Measurements from ENCODE around the gene KIF23.

KIF23 gene

DNA sequence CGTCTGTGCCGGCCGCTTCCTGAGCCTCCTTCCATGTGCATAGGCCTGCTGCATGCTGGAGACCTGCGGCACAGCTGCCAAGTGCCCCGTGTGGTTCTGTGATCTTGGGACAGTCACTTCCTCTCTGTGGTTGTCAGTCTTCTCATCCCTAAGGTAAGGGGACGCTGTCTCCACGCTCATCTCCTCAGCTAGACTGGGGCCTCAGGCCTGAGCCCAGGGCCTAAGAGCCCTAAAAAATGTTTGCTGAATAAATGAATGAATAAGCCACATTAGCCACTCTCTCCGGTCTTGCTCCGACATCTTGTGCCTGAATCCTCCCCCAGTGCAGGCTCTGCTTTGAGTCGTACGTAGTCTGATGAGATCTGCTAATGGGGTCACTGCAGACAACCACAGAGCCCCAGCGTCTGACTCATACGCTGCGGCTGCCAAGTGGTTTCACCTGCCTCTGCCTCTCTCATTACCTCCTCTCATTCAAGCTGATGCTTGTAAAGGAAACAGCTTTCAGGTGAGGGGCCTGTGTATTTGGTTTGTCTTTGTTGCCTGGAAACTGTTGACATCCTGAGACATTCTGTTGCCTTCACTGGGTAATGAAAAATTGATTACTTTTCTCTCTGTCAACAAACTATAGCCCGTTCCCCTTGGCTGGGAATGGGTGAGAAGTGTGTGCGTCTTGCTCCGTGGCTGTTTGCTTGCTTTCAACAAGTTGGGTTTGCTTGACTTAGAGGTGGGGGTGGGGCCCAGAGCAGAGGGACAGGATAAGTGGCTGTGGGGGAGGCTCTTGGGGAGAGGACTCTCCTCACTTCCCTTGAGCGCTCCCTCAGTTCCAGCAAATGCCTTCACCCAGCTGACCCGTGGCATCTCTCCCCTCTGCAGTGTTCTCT is 54.3 kb downstream of the KIF23 start:
- DNase-seq: peak; percentile 57

GRCh38 chr15:69469467-69470201 is 55.5 kb downstream of the KIF23 start:
- DNase-seq: no peak

DNA sequence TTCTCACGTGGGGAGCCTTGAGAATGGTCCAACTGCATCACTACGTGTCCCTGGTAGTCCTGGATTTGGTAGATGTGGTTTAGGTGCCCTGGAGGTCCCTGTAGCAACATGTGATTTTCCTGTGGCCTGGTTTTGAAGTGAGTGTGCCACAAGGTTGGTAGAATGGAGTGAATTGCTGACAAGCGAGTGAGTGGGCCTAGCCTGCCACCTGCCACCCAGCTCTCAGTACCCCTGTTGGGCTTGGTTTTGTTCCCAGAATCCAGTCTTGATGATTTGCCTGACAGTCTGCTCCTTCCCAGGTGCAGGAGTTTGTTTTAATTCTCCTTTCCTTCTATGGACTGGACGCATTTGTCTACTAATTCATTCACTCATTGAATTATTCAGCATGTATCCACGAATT is 57.9 kb downstream of the KIF23 start:
- no peak for DNase-seq

DNA sequence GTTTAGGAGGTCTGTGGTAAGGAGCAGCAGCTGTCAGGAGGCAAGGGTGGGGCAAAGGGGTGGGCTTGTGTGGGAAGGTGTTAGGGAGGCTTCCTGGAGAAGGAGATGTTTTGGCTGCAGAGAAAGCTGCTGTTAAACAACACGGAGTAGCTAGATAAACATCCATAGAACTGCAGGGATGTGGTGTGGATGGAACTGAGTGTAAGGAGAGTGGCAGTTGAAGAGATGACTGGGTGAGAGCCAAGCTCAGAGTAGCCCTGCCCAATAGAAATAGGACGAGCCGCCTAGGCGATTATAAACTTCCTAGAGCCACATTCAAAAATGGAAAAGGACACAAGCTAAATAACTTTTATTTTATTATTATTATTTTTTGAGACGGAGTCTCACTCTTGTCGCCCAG is 58.4 kb downstream of the KIF23 start:
- DNase-seq: no peak

- no peak for DNase-seq
Measured at GRCh38 chr15:69474291-69474690, 60.1 kb downstream of the KIF23 start.

DNA sequence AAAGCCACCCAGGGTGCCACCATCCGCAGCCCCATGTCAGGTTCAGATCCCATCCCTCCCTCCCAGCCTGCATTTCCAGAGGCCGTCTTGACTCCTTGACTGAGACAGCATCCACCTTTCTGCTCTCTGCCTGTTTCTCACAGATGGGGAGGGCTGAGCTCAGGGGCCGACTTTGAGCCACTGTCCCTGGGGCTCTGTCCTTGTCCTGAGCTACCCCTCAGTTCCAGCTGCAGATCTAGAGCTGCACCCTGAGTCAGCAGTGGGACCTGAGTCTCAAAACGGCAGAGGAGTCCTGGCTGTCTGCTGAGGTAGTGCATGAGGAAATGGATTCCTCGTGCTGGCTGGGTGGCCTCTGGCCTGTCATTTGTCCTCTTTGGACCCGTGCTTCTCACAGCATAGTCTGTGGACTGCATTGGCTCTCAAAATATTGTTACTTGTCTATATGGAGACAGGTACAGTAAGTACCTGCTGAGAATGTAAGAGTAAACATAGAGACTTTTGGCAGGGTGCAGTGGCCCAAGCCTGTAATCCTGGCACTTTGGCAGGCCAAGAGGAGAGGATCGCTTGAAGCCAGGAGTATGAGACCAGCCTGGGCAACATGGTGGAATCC is 60.8 kb downstream of the KIF23 start:
- DNase-seq: no peak

GRCh38 chr15:69475769-69476358 is 61.7 kb downstream of the KIF23 start:
- DNase-seq: peak; percentile 85

DNA sequence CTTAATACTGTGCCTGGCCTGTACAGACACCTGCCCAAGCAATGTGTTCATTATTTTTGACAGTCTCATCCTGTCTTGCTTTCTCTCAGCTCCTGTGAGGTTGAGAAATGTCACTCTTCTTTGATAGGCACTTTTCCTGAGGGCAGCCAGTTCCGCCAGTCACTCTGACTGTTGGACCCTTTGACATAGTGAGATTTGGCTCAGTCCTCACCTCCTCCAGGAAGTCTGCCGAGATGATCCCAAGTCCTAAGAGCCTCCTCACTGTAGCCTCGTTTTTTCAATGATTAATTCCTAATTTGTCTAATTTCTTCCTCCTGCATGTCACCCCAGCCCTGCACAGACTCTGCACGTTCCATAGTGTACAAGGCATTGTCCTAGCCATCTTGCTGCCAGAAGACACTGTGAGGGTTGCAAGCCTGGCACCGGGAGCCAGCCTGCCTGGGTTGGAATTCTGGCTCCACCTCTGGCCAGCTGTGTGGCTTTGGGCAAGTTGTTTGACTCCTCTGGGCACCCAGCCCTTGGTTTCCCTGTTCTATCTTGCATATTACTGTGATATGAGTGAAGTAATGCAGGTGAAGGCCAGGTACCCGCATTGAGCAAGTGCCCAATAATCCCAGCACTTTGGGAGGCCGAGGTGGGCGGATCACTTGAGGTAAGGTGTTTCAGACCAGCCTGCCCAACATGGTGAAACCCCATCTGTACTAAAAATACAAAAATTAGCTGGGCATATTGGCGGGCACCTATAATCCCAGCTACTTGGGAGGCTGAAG is 62.7 kb downstream of the KIF23 start:
- DNase-seq: no peak

- DNase-seq: peak; percentile 78
Measured at GRCh38 chr15:69478259-69478781, 64.2 kb downstream of the KIF23 start.

GRCh38 chr15:69479081-69479480 is 64.9 kb downstream of the KIF23 start:
- no peak for DNase-seq

- no peak for DNase-seq
Measured at GRCh38 chr15:69479971-69480370, 65.8 kb downstream of the KIF23 start.

- DNase-seq: peak; percentile 43
Measured at GRCh38 chr15:69480932-69481331, 66.8 kb downstream of the KIF23 start.

DNA sequence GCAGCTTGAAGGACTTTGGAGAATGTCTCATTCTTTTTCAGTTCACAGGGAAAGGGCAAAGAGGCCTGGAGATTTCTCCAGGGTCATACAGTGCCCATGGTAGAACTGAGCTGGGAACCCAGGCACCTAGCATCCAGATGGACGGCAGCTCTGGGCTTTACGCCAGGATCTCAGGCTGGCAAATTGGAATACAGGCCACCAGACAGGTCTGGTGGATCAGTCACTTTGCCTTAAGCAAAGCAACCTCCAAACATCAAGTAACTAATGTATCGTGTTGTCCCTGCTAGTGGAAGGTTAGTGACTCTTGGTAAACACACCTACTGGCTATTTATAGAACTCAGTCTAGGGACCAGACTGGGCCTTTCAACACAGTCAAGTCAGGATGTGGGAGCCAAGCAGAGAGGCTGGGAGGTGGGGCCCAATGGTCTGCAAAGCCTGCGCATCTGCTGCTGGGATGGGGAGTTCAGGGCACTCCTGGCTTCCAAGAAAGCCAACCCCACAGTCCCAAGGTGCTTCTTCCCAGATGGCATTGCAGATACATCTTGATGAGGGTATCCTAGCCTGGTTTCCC is 68.6 kb downstream of the KIF23 start:
- DNase-seq: no peak

DNA sequence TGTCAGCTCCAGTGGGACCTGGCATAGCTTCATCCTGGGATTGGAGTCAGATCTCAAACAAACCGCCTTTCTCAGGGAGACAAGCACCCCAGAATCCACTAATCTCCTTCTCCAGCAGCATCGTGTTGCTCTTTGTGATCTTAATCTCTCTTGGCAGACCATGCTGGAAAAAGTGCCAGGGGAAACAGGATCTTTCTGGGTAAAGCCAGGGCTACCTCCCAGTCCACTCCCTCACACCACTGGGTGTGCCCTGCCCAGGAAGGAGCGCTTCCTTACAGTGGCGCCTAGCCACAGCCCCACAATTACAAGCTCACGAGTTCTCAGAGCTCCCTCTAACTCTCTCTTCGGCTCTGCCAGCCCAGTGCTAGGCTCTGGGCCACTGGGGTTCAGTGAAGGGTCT is 70.7 kb downstream of the KIF23 start:
- peak; percentile 38 for DNase-seq

- DNase-seq: no peak
Measured at GRCh38 chr15:69486481-69487110, 72.4 kb downstream of the KIF23 start.

GRCh38 chr15:69489073-69489571 is 75.0 kb downstream of the KIF23 start:
- DNase-seq: no peak

DNA sequence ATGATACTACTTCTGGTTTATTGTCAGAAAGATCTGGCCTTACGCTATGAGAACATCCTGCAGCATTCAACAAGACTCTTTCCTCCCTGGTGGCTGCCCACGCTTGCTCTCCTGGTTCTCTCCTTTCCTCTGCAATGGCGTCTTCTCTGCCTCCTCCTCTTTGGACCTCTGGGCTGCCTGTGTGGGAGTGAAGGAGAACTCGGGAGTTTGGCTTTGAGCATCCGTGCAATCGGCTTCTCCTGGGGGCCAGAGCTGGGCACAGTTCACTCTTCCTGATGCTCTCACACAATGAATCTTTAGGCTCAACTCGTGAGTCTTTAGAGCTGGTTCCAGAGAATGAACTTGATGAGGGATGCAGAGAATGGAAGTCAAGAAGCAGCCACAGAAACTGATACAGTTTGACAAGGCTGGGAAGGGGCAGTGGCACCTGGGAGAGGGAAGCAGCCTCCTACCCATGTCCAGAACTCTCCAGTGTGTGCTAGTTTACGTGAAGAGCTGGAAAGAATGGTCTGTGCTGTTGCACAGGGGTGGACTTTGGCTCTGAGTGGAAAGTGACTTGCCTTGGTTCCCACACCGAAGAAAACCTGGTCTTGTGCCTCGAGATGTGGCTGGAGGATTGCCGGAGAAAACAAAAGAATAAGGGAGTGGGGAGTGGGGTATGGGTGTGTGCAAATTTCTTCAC is 76.3 kb downstream of the KIF23 start:
- DNase-seq: no peak

GRCh38 chr15:69491038-69491505 is 76.9 kb downstream of the KIF23 start:
- DNase-seq: no peak

DNA sequence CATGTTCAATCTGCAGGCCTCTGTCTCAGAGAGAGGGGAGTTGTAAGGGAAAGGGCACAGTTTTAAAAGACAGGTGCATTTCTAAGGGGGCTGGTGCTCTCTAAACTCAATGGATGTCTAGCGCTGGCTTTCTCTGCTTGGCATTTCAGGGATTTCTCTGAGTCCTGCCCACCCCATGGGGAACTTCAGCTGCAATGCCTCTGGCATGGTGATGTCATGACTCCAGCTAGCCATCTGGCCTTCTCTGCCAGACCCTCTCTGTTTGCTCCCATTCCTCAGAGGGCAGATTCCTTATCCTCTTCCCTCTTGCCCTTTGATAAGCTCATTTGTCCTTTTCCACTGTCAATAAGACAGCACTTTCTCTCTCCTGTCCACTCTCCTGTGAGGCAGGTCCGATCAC is 79.3 kb downstream of the KIF23 start:
- no peak for DNase-seq

DNA sequence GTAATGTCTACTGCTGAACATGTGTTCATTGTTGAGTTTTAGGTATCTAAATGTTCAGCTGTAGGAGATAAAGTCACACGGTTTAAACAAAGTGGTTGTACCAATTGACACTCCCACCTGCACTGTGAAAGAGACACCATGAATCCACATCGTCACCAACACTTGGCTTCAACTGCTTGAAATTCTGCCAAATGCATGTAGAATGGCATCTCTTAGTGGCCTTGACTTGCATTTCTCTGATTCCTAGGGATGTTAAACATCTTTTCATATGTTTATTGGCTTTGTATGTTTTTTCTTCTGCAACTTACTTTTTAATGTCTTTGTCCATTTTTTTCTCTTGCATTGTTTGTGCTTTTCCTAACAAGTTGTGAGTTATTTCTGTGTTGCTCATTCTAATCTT is 81.9 kb downstream of the KIF23 start:
- no peak for DNase-seq

DNA sequence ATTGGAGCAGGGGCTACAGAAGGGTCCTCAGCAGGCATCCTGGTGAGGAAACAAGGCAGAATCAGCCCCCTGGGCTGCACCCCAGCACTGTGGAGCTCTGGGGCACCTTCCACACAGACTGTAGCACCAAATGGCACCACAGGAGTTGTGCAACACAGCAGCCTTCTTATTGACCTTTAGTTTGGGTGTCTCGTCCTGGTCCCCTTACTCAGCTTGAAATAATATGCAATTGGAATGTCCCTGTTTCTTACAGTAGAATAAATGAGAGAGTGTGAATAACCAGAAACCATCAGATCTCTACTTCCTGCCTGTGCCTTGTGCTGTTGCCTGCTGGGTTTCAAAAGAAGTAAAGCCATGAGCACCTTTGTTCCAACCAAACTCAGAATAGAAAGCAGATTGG is 82.9 kb downstream of the KIF23 start:
- no peak for DNase-seq

All from hematopoietic multipotent progenitor cell treated with erythropoietin and hydrocortisone succinate and interleukin-3 and kit ligand, for 4 days (in vitro differentiated cells).